IPS-NIHi11 (cell line): Measurements from ENCODE around the gene APBB2.
"Not testable (repeated sequence)": the region's sequence is repeated elsewhere in the genome, so short reads cannot be mapped to it uniquely, and the experiment has no call there.

Source experiments
- DNase-seq: peaks from one replicate; pipeline ENCODE4 v3.0.0; 2012; ENCODE audit warnings: mixed read lengths, low spot score

The APBB2 gene

GRCh38 chr4:40934676-40935075 lies 279.7 kb downstream of the APBB2 start:
- DNase-seq = peak; percentile 42

GRCh38 chr4:40933272-40934053 lies 280.9 kb downstream of the APBB2 start:
- no peak for DNase-seq

- DNase-seq = no peak
Measured at GRCh38 chr4:40931841-40932240, 282.5 kb downstream of the APBB2 start.

- DNase-seq = no peak
Measured at GRCh38 chr4:40931238-40931637, 283.1 kb downstream of the APBB2 start.

GRCh38 chr4:40927074-40927473 lies 287.3 kb downstream of the APBB2 start:
- no peak for DNase-seq

- DNase-seq = no peak
Measured at GRCh38 chr4:40924793-40925117, 289.6 kb downstream of the APBB2 start.

GRCh38 chr4:40924096-40924792 lies 290.1 kb downstream of the APBB2 start:
- peak; percentile 74 for DNase-seq

- DNase-seq = no peak
Measured at GRCh38 chr4:40923316-40924095, 290.8 kb downstream of the APBB2 start.

GRCh38 chr4:40919976-40920375 lies 294.4 kb downstream of the APBB2 start:
- DNase-seq = not testable (repeated sequence)

- no peak for DNase-seq
Measured at GRCh38 chr4:40918330-40918729, 296.0 kb downstream of the APBB2 start.

GRCh38 chr4:40916880-40917279 lies 297.5 kb downstream of the APBB2 start:
- DNase-seq = peak; percentile 74

GRCh38 chr4:40916218-40916555 lies 298.2 kb downstream of the APBB2 start:
- DNase-seq = no peak

- DNase-seq = no peak
Measured at GRCh38 chr4:40915318-40916217, 298.8 kb downstream of the APBB2 start.

- no peak for DNase-seq
Measured at GRCh38 chr4:40912460-40913184, 301.7 kb downstream of the APBB2 start.

GRCh38 chr4:40910706-40911105 lies 303.6 kb downstream of the APBB2 start:
- DNase-seq = no peak

- no peak for DNase-seq
Measured at GRCh38 chr4:40909363-40909876, 304.9 kb downstream of the APBB2 start.

GRCh38 chr4:40908702-40909362 lies 305.5 kb downstream of the APBB2 start:
- peak; percentile 87 for DNase-seq

- peak; percentile 51 for DNase-seq
Measured at GRCh38 chr4:40908297-40908696, 306.0 kb downstream of the APBB2 start.

GRCh38 chr4:40905414-40905813 lies 308.9 kb downstream of the APBB2 start:
- no peak for DNase-seq

- not testable (repeated sequence) for DNase-seq
Measured at GRCh38 chr4:40900531-40900930, 313.8 kb downstream of the APBB2 start.
